Measurements from ENCODE around the gene TENT5C. TPM values are rescaled to one million over a fixed set of nuclear protein-coding genes. Genes with fewer than 3 reads are reported as not detected.

Gene TENT5C
- total and polyA plus RNA-seq, 2 of the 8 experiments (the other 6 are each of a cell fraction or from before 2014, with no cell fraction given), result 0.38 to 0.99 TPM

DNA sequence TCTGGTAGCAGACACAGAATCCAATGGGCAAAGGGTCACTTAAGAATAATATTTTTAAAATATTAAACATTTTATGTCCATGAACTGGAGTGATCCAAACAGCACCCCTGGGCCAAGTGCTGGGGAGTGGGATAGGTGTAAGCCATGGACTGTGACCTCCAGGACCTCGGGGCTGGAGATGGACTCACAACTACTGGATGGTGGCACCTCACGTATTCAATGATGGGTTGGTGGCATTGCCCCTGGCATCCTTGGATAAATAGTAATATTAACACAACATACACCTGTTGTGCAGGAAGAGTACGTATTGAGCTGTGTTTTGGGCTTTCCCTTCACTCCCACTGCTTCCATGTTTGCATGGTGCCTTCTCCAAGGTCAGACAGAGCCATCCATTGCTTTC lies 39.3 kb upstream of the TENT5C start:
- Histone ChIP-seq H3K56ac (replicated peaks; ENCODE audit: insufficient read length, low read depth, low read length) (no peak overlapping the region), H3K4me2 (ENCODE audit: insufficient read depth in 1 of 2, low read depth in 2 of 2, low read length in 2 of 2) (no peak overlapping the region), H3K18ac (ENCODE audit: extremely low read depth, low read length) (no peak overlapping the region), H3K9ac (replicated peaks in 1 of 4; ENCODE audit: extremely low read depth in 1 of 4, low read depth in 3 of 4, low read length in 3 of 4) (no peak overlapping the region), H2BK120ac (replicated peaks; ENCODE audit: low read depth, low read length) (no peak overlapping the region), H3K4me1 (replicated peaks in 1 of 4; ENCODE audit: control insufficient read depth in 3 of 4, insufficient read depth in 4 of 4, low read length in 3 of 4) (peaks cover 0 to 4% (median 0%) of the 10 kb centered on the region in 4 experiments; a peak in 1 of 7 replicates), H3K23ac (ENCODE audit: insufficient read length) (no peak overlapping the region), H2BK20ac (ENCODE audit: low read length) (no peak overlapping the region), H4K8ac (ENCODE audit: extremely low read depth, insufficient read depth, low read length) (no peak overlapping the region), H3K14ac (ENCODE audit: insufficient read length) (no peak overlapping the region), H3K27ac (ENCODE audit: low read depth, low read length) (no peak overlapping the region), H3K79me2 (ENCODE audit: control insufficient read depth in 1 of 2, insufficient read depth in 2 of 2, low read length in 2 of 2) (no peaks in the 10 kb centered on the region), H3K79me1 (ENCODE audit: low read depth, low read length) (no peaks in the 10 kb centered on the region), H3K9me3 (ENCODE audit: insufficient read depth in 2 of 2, low read depth in 1 of 2, low read length in 1 of 2) (no peaks in the 10 kb centered on the region), H3K36me3 (ENCODE audit: control insufficient read depth in 2 of 4, insufficient read depth in 4 of 4, low read length in 3 of 4) (no peaks in the 10 kb centered on the region), H3K4me3 (ENCODE audit: extremely low read depth in 1 of 4, insufficient read depth in 2 of 4, low read depth in 3 of 4, low read length in 4 of 4) (no peak overlapping the region), H2BK12ac (ENCODE audit: low read depth, low read length) (no peak overlapping the region), H2BK15ac (ENCODE audit: low read length) (no peak overlapping the region), H2BK5ac (ENCODE audit: low read depth, low read length) (no peak overlapping the region), H4K20me1 (replicated peaks in 1 of 2; ENCODE audit: control insufficient read depth in 1 of 2, insufficient read depth in 2 of 2, low read length in 2 of 2) (no peaks in the 10 kb centered on the region), H4K5ac (ENCODE audit: insufficient read length, low read depth, low read length) (no peak overlapping the region), H3K27me3 (replicated peaks in 1 of 4; ENCODE audit: control insufficient read depth in 3 of 4, extremely low read depth in 1 of 4, insufficient read depth in 3 of 4, low read length in 3 of 4) (no peaks in the 10 kb centered on the region; a peak in 2 of 7 replicates), H2AK5ac (ENCODE audit: low read depth, low read length) (no peak overlapping the region), H3K4ac (replicated peaks; ENCODE audit: insufficient read length, low read depth, low read length) (no peak overlapping the region), H3K23me2 (ENCODE audit: low read depth, low read length) (no peaks in the 10 kb centered on the region), H4K91ac (replicated peaks; ENCODE audit: insufficient read length, low read length) (no peak overlapping the region), H2AFZ (ENCODE audit: low read length) (no peak overlapping the region)
- no peak for TF ChIP-seq BRCA1 (IDR thresholded peaks at IDR 0.05; ENCODE audit: low read depth, low read length)
- no peak for TF ChIP-seq HDAC2 (IDR thresholded peaks at IDR 0.05; ENCODE audit: borderline replicate concordance in 1 of 2, low read depth in 2 of 2, low read length in 2 of 2)
- no peak for TF ChIP-seq RBBP5 (IDR thresholded peaks at IDR 0.05; ENCODE audit: borderline replicate concordance, low read depth, low read length)
- TF ChIP-seq EZH2 (IDR thresholded peaks at IDR 0.05; ENCODE audit: low read depth, low read length, severe bottlenecking), result no peak
- TF ChIP-seq, protein P1, sequence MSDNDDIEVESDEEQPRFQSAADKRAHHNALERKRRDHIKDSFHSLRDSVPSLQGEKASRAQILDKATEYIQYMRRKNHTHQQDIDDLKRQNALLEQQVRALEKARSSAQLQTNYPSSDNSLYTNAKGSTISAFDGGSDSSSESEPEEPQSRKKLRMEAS (IDR thresholded peaks at IDR 0.05), result no peak
- no peak for TF ChIP-seq KDM5A (IDR thresholded peaks at IDR 0.05; ENCODE audit: low read length)
- ChIA-PET POLR2A (ENCODE audit: partially characterized antibody) (no interaction called here), CTCF (ENCODE audit: partially characterized antibody) (interaction anchor here (0.6 to 1.9 kb wide), 4 partner anchors 26 to 58 kb away, joined by 3 to 5 read pairs (median 4); no protein-coding TSS in a partner anchor)
- DNase-seq (ENCODE audit: low read depth in 1 of 2, low spot score in 2 of 2) (no peak), FAIRE-seq (no peak)
- WGBS, 2 experiments (ENCODE audit: extremely low coverage in 1 of 2, insufficient coverage in 1 of 2, insufficient read length in 1 of 2, insufficient replicate concordance in 2 of 2, low coverage in 1 of 2, low lambda C conversion rate in 2 of 2, missing lambda C conversion rate in 1 of 2), result 90% methylated on average over 3 of the region's 3 CpGs; no CpG with 5 or more reads in 1 of the 2 experiments
